ENCODE results near the gene LUZP4.

DNA sequence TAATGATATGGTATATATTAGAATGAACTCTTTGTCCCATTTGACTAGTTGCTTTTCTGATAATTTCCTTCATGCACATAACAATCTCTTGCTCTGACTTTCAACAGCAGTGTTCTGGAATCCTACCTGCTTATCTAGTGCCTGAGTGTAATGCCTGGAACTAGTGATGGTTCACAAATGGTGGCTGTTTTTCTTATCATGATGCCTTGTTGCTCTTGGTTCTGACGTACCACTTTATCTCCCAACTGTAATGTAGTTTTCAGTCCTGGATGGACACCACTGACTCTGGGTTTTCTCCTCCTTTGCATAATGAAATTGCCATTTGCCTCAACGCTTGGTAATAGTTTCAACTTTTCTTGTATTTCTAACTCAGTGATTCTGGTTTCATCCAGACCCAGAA is 25.5 kb upstream of the LUZP4 start:
- TF ChIP-seq CTCF (IDR thresholded peaks at IDR 0.05; ENCODE audit: insufficient read depth, low read length, poor library complexity, severe bottlenecking) (no peak), EZH2phosphoT487 (conservative IDR thresholded peaks at IDR 0.05; ENCODE audit: low read length) (no peak)

All from SU-DHL-6 (cell line).